MM.1S (cell line): ENCODE data around the gene SDCCAG8.

Experiments
- DNase-seq: peaks from one replicate; pipeline ENCODE4 v3.0.0-alpha.2; 2015
- H2AFZ ChIP-seq: fragments of 300-600 bp; sonication (generic); 2 replicates; pipeline ENCODE4 v1.6.0; 2016; ENCODE audit warnings: antibody characterized with exemption, low read length
- H3F3A ChIP-seq: fragments of 300-600 bp; sonication (generic); 2 replicates; pipeline ENCODE4 v1.6.1; 2016; ENCODE audit warnings: mild to moderate bottlenecking, antibody characterized with exemption, low read length, moderate library complexity, mixed read lengths; ENCODE audit not compliant: insufficient read depth
- H3K27ac ChIP-seq: fragments of 300-600 bp; sonication (generic); 2 replicates; pipeline ENCODE4 v1.5.1; 2016; ENCODE audit warnings: mild to moderate bottlenecking, low read length
- H3K27me3 ChIP-seq: fragments of 300-600 bp; sonication (generic); replicated peaks from 2 replicates; pipeline ENCODE4 v1.6.0; 2016; ENCODE audit warnings: low read length; ENCODE audit not compliant: insufficient read depth
- H3K36me3 ChIP-seq: fragments of 300-600 bp; sonication (generic); replicated peaks from 2 replicates; pipeline ENCODE4 v1.6.1; 2016; ENCODE audit warnings: mild to moderate bottlenecking, low read length, mixed read lengths; ENCODE audit not compliant: insufficient read depth
- H3K4me1 ChIP-seq: fragments of 300-600 bp; sonication (generic); 2 replicates; pipeline ENCODE4 v1.6.1; 2016; ENCODE audit warnings: low read length, mixed read lengths
- H3K4me2 ChIP-seq: fragments of 300-600 bp; sonication (generic); 2 replicates; pipeline ENCODE4 v1.6.0; 2016; ENCODE audit warnings: low read depth, low read length
- H3K4me3 ChIP-seq: fragments of 300-600 bp; sonication (generic); 2 replicates; pipeline ENCODE4 v1.5.1; 2016; ENCODE audit warnings: low read length, mixed read lengths
- H3K79me2 ChIP-seq: fragments of 300-600 bp; sonication (generic); 2 replicates; pipeline ENCODE4 v1.6.1; 2016; ENCODE audit warnings: mixed run types, low read length, mixed read lengths
- H3K9ac ChIP-seq: fragments of 300-600 bp; sonication (generic); 2 replicates; pipeline ENCODE4 v1.6.1; 2016; ENCODE audit warnings: low read length, mixed read lengths
- H3K9me2 ChIP-seq: fragments of 300-600 bp; sonication (generic); replicated peaks from 2 replicates; pipeline ENCODE4 v1.6.1; 2016; ENCODE audit warnings: mild to moderate bottlenecking, low read length, mixed read lengths; ENCODE audit not compliant: insufficient read depth
- H3K9me3 ChIP-seq: fragments of 300-600 bp; sonication (generic); replicated peaks from 2 replicates; pipeline ENCODE4 v1.6.1; 2016; ENCODE audit warnings: mild to moderate bottlenecking, low read length, mixed read lengths; ENCODE audit not compliant: insufficient read depth
- H4K20me1 ChIP-seq: fragments of 300-600 bp; sonication (generic); 2 replicates; pipeline ENCODE4 v1.6.1; 2016; ENCODE audit warnings: mild to moderate bottlenecking, low read length, moderate library complexity, mixed read lengths; ENCODE audit not compliant: insufficient read depth
- CTCF ChIP-seq: fragments of 300-600 bp; sonication (generic); IDR thresholded peaks from 2 replicates; pipeline ENCODE4 v1.5.1; 2016; ENCODE audit warnings: antibody characterized with exemption, low read length, mixed read lengths
- EZH2 ChIP-seq: fragments of 300-600 bp; sonication (generic); optimal IDR thresholded peaks from 2 replicates; pipeline ENCODE3; 2017; ENCODE audit warnings: low read depth, mild to moderate bottlenecking, antibody characterized with exemption, low read length, mixed read lengths
- EZH2phosphoT487 ChIP-seq: fragments of 300-600 bp; sonication (generic); IDR thresholded peaks from 2 replicates; pipeline ENCODE4 v1.6.1; 2018; ENCODE audit warnings: antibody characterized with exemption, low read length

SDCCAG8 gene

GRCh38 chr1:243543501-243543900 is 287.7 kb downstream of the SDCCAG8 start:
- H3K4me2 ChIP-seq = no peak overlapping the region
- no peaks in the 10 kb centered on the region for H4K20me1 ChIP-seq
- no peak for DNase-seq
- H3K9ac ChIP-seq = no peak overlapping the region
- H3K79me2 ChIP-seq = no peaks in the 10 kb centered on the region
- H3K36me3 ChIP-seq = no peaks in the 10 kb centered on the region
- no peak overlapping the region for H3K4me3 ChIP-seq
- no peaks in the 10 kb centered on the region for H3K4me1 ChIP-seq
- no peaks in the 10 kb centered on the region for H3K27me3 ChIP-seq
- no peak overlapping the region for H3K27ac ChIP-seq
- no peak overlapping the region for H2AFZ ChIP-seq
- no peaks in the 10 kb centered on the region for H3K9me2 ChIP-seq
- H3K9me3 ChIP-seq = no peaks in the 10 kb centered on the region
- TF ChIP-seq EZH2 = no peak
- TF ChIP-seq CTCF = no peak
- no peak for TF ChIP-seq EZH2phosphoT487
- H3F3A ChIP-seq = no peaks in the 10 kb centered on the region

GRCh38 chr1:243546457-243546856 is 290.6 kb downstream of the SDCCAG8 start:
- no peaks in the 10 kb centered on the region for H3K79me2 ChIP-seq
- H3K36me3 ChIP-seq = no peaks in the 10 kb centered on the region
- H3K4me1 ChIP-seq = no peaks in the 10 kb centered on the region
- no peak overlapping the region for H3K4me3 ChIP-seq
- H3F3A ChIP-seq = no peaks in the 10 kb centered on the region
- no peaks in the 10 kb centered on the region for H3K27me3 ChIP-seq
- H3K27ac ChIP-seq = no peak overlapping the region
- H3K4me2 ChIP-seq = no peak overlapping the region
- no peaks in the 10 kb centered on the region for H3K9me2 ChIP-seq
- H3K9me3 ChIP-seq = no peaks in the 10 kb centered on the region
- no peak overlapping the region for H2AFZ ChIP-seq
- TF ChIP-seq CTCF (no peak), EZH2phosphoT487 (no peak), EZH2 (no peak)
- DNase-seq = no peak
- no peak overlapping the region for H3K9ac ChIP-seq
- no peaks in the 10 kb centered on the region for H4K20me1 ChIP-seq

- TF ChIP-seq EZH2 (no peak), EZH2phosphoT487 (no peak), CTCF (no peak)
- Histone ChIP-seq H3K4me1 (no peaks in the 10 kb centered on the region), H3K9me2 (no peaks in the 10 kb centered on the region), H3K36me3 (no peaks in the 10 kb centered on the region), H3K27me3 (no peaks in the 10 kb centered on the region), H3K9ac (no peak overlapping the region), H3K79me2 (no peaks in the 10 kb centered on the region), H4K20me1 (no peaks in the 10 kb centered on the region), H3F3A (no peaks in the 10 kb centered on the region), H2AFZ (no peak overlapping the region), H3K9me3 (no peaks in the 10 kb centered on the region), H3K4me2 (no peak overlapping the region), H3K4me3 (no peak overlapping the region), H3K27ac (no peak overlapping the region)
- DNase-seq = no peak
These were observed 292.1 kb downstream of the SDCCAG8 start for GRCh38 chr1:243547891-243548290.
